NOMO-1 treated with dmso at 0.1 percent for 144 hours (cell line): ENCODE results near the gene GALNTL6.

Experiments
- DNase-seq: peaks from one replicate; lab custom pipeline; 2025; ENCODE audit not compliant: unreplicated experiment; lab: John Stamatoyannopoulos, UW

The GALNTL6 gene

DNA sequence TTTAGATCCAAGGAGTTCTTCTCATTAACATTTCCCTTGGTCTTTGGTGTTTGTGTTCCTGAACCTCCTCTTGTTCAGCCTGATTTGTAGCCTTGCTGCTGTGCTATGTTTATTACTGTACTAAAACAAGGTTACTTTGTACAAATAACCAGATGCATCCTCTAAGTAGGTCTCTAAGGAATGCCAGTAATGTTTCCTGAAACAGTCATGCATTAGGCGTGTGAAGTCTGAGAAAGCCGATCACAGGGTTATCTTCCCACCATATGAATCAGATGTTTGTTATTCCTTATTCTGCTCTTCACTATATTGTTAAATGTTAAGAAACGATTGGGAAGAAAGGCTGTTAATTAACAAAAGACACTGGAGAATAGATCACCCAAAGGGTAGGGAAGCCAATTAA is 66.9 kb downstream of the GALNTL6 start:
- no peak for DNase-seq

DNA sequence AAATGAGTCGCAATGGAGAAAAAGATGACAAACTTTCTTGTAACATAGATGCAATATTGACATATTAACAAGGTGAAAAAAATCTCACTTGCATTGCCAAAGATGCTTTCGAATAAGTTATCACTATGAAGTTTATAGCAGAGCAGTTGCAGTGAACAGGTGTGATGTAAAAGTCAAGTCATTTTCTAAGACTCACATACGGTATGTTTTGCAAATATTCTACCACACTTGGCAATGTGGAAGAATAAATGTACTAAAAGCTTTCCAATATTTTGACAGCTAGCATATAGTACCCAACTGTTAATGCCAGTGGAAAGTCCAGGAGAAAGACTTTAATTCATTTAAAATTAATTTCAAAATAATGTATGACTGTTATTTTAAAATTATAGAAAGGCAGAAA is 76.5 kb downstream of the GALNTL6 start:
- DNase-seq: no peak

DNA sequence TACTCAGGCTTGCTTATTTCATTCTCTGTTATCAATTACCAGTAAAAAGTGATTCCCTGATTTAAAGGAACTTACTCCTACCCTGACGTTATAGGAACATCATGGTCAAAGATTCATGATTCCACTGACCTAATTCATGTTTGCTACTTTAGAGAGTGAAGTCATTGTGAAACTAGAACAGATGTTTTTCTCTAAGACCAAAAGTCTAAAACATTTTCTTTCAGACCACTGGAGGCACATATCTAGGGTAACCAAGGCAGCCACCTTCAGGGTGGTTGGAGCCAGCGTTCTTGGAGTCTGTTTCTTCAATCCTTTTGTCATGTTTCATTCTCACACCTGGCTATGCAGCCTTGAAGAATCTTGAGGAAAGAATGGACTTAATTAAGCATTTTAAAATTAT is 77.8 kb downstream of the GALNTL6 start:
- no peak for DNase-seq

DNA sequence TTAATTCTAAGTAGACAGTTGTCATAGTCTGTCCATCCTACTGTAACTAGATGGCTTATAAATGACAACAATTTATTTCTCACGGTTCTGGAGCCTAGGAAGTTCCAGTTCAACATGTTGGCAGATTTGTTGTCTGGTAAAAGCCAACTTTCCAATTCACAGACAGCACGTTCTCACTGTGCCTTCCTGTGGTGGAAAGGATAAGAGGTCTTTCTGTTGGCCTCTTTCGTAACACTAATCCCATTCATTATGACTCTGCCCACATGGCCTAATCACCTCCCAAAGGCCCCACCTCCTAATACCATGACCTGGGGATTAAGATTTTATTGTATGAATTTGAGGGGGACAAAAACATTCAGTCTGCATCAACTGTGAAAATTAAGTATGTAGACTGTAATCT is 83.2 kb downstream of the GALNTL6 start:
- no peak for DNase-seq

DNA sequence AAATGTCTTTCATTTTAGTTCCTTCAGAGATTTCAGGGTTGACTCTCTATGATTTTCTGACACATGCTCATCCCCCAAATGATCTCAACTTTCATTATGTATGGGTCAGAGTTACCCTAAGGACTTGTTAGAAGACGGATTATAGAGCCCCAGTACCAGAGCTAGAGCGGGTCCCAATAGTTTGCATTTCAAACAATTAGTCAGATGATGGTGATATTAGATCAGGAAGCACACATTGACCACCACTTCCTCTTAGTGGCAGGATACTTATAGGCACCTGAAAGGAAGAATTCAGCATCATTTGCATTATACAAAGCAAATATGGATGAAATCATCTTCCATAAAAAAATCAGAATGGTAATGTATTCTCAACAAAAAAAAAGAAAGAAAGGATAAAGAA is 106.1 kb downstream of the GALNTL6 start:
- no peak for DNase-seq

DNA sequence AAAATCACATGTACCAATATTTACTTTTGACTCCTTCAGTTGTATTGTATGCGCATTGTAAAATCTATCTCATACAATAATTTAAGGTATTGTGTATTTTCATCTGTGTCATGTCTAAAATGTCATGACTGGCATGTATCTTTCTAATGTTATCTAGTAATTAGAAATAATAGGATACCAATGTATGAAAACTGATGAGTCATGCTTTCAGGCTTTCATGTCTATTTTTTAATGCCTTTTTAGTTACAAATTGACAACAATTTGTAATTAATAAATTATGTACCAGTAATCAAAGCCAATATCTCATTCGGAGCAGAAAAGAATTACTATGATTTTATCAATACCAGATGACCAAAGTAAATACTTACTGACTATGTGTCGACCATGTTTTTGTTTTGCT is 107.7 kb downstream of the GALNTL6 start:
- DNase-seq: no peak

DNA sequence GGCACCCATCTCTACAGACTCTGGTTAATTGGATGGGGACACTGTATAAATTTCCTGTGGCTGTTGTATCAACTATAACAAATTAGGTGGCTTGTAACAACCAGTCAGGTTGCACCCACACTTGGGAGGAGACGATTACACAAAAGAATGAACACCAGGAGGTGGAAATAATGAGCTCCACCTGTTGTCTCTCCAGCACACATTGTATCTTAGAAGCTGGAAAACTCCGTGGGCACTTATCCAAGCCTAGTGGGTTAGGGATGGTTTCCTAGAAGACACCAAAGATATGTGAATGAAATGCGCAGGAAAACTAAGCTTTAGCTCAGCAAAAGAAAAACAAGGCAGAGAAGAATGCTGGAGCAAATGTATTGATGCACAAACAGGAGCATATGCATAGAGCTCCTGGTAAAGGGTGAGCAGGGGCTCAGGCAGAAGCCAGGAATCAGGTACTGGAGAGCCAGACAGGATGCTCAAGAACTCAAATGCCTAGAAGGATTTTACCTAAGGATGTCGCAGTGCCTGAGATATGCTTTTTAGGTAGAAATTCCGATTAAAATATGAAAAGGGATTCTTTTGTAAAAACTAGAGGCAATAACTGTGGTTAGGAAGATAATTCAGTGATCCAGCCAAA is 111.7 kb downstream of the GALNTL6 start:
- DNase-seq: no peak

DNA sequence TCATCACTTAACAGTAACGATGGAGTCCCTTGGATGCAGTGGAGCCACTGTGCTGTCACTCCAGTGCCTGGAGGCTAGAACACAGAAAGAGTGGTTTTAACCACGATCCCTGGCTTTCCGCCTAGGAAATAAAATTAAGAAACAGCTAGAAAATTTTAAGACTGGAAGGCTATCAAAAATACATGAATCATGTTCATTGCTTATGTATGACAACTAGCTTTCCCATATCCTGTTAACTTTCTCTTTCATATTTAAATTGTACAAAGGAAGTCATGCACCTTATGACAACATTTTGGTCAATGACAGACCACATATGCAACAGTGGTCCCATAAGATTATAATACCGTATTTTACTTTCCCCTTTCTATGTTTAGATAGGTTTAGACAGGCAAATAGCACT is 115.1 kb downstream of the GALNTL6 start:
- DNase-seq: no peak

DNA sequence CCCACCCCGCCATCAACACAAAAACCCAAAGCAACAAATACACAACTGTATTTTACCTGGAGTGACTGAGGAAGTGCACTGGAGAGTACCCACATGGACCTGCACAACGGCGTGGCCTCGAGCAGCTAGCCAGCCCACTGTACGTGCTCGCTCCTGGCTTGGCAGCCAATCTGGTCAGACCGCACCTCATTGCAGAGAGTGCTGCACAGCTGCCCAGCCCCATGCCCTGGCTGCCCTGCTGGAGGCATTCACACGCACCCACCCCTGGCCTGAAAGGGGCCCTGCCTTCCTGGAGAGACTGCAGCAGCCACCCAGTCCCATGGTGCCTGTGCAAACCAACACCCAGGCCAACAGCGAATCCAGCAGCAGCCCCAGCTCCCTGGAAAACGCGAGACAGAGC is 116.3 kb downstream of the GALNTL6 start:
- DNase-seq: no peak

DNA sequence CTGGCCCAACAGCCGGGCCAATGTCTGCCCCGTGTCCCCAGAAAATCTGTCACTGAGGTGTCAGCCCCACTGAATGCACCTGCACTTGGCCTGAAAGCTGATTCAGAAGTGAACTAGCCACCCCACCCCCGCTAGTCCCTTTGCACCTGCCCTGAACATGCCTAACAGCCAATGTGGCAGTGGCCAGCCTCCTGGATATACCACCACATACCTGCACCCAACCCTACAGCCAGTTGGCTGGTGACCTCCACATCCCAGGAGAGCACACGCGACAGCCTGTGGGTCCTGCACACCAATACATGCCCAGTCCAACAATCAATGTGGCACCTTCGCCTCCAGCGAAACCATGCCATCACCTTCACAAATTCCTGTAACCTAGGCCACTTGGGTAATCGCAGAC is 116.7 kb downstream of the GALNTL6 start:
- DNase-seq: no peak

DNA sequence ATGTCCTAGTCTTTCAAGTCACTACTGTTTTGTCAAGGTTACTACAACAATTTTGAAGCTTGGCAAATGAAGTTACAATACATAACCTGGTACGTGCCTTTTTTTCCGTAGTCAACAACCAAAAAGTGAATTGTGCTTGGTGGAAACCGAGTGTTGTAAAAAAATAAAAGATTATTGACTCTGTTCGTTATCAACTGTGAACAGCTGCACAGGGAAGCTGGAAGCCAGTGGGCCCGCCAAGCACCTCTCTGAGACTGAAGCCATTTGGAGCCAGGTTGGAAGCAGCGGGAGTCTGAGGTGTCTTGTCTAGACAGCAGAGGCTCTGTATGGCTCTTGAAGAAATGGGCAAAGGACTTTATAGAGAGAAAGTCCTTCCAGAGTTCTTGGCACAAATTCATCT is 119.0 kb downstream of the GALNTL6 start:
- DNase-seq: no peak

DNA sequence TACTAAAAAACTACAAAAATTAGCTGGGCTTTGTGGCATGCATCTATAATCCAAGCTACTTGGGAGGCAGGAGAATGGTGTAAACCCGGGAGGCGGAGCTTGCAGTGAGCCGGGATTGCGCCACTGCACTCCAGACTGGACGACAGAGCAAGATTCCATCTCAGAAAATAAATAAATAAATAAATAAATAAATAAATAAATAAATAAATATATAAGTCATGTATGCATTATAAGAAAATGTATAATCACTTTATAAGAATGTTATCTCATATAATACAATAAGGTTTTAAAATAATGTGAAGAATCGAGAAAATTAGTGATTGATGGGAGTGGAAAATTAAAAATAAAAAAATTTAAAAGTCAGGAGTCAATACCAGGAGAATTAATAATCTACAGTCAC is 127.5 kb downstream of the GALNTL6 start:
- DNase-seq: no peak

DNA sequence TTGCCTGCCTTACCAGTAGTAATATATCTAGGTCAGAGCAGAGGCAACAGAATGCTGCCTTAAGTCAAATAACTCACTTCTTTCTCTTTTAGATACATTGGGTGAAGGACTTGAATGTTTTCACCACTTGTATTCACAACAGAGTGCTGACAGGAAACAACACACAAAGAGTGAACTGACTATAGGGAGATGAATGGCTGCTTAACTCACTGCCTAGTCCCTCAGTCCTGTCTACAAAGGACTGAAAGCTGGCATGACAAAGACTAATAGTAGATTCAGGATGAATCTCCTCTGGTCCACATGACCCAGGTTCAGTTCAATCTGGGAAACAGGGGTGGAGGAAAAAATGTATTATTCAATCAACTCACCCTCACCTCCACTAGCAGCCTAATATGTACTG is 134.2 kb downstream of the GALNTL6 start:
- no peak for DNase-seq

DNA sequence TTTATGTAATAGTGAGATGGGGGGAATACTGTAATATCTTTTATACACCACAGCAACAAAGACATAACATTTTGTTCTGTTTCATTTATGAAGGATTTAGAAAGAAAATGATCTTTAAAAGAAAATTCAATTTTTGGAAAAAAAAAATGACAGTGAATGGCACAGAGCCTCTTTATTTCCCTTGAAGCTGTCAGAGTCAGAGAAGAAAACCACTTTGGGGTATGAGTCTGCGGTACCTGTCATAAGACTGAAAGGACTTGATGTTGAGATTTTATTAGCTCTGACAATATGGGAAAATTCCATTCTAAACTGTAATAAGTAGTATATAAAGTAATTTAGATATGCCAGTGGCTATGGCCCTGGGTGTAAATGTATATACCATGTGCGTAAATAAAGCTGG is 134.8 kb downstream of the GALNTL6 start:
- no peak for DNase-seq

DNA sequence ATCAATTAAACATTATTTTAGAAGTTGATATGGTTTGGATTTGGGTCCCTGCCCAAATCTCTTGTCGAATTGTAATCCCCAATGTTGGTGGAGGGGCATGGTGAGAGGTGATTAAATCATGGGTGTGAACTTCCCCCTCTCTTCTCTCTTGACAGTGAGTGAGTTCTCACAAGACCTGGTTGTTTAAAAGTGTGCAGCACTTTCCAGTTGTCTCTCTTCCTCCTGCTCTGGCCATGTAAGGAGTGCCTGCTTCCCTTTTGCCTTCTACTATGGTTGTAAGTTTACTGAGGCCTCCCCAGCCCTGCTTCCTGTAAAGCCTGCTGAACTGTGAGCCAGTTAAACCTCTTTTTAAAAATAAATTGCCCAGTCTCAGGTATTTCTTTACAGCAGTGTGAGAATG is 141.4 kb downstream of the GALNTL6 start:
- no peak for DNase-seq

DNA sequence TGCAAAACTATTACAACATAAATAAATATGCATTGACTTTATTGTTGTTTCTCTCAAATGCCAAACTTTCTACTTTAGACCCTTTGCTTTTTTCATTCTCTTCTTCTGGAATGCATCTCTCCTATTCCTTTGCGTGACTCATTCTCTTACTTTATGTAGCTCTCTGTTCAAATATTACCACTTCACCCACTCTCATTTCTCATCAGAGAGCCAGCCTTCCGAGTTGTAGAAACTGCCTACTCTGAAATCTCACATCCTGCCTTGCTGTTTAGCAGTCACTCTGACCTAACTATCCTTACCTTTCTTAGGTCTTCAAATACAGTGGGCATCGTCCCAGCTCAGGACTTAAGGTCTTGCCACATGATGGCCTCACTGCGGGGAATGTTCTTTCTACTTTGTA is 143.5 kb downstream of the GALNTL6 start:
- no peak for DNase-seq

DNA sequence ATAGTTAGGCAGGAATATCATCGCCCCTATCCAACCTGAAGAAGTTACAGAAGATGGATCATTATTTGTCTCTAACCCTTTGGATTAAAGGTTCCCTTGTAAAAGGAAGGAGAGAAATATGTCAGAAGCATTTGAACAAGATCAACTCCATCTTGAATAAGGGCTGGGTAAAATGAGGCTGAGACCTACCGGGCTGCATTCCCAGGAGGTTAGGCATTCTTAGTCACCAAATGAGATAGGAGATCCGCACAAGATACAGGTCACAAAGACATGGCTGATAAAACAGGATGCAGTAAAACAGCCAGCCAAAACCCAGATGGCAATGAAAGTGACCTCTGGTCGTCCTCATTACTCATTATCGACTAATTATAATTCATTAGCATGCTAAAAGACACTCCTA is 148.9 kb downstream of the GALNTL6 start:
- DNase-seq: no peak

DNA sequence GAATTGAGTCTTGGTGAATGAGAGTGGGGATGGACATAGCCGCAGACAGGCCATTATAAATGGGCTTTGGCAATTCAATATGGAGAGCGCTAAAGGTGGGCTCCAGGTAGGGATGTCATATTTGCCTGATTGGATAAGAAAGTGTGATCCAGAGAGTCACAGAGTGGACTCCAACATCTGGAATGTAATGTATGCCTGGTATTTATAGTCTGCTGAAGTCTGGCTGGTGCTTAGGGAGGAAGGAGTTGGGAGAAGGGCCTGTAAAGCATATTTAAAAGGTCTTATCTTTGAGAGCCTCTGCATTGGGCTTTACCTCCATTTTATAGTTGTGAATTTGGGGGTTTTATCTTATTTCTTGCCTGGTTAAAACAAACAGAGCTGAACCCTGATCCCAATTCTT is 153.2 kb downstream of the GALNTL6 start:
- no peak for DNase-seq

DNA sequence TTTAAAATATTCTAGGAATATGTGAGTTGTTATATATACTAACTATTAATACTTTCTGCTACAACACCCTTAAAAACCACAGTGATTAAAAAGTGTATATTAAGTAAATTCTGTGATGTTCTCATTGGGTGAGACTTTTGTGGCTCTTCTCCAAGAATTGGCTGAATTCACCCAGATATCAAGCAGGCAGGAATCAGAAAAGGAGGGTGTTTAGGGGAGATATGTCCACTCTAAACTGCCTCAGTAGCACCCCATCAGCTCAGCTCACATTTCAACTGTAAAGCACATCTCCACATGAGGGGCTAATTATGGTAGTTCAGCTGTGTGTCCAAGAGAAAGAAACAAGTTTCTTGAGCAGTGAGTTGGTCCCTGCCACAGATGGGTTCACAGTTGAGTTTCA is 165.0 kb downstream of the GALNTL6 start:
- no peak for DNase-seq

DNA sequence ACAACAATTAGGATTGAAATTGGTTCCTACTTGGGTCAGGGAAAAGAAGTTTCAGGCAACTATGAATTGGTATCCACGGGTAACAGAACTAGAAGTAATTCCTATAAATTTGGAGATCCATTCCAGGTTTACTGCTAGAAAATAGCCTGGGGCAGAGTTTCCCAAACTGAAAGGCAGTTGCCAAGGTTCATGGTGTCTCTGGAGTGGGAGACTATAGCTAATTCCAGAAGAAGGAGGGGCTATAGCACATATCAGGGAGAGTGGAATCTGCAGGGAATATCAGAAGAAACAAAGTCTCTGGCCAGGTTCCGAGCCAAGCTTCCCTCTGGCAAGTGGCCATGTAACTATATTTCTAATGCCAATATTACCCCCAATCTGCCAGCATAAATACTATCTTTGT is 166.3 kb downstream of the GALNTL6 start:
- no peak for DNase-seq

DNA sequence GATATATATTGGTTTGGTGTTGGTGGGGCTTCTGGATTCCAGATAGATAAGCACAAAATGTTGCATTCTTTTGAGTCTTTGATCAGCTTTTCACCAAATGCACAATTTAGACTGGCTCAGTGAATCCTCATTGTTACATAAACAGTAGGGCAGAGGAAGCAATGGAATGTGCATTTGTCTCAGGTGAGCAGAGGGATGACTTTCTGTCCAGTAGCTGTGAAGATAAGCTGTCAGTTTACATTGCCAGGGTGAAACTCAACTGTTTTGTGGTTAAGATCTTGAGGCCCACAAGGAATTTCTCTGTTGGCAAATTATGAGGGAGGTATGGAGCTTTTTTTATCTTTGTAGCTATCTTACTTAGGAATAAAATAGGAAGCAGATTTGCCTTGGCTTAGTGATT is 168.0 kb downstream of the GALNTL6 start:
- no peak for DNase-seq

DNA sequence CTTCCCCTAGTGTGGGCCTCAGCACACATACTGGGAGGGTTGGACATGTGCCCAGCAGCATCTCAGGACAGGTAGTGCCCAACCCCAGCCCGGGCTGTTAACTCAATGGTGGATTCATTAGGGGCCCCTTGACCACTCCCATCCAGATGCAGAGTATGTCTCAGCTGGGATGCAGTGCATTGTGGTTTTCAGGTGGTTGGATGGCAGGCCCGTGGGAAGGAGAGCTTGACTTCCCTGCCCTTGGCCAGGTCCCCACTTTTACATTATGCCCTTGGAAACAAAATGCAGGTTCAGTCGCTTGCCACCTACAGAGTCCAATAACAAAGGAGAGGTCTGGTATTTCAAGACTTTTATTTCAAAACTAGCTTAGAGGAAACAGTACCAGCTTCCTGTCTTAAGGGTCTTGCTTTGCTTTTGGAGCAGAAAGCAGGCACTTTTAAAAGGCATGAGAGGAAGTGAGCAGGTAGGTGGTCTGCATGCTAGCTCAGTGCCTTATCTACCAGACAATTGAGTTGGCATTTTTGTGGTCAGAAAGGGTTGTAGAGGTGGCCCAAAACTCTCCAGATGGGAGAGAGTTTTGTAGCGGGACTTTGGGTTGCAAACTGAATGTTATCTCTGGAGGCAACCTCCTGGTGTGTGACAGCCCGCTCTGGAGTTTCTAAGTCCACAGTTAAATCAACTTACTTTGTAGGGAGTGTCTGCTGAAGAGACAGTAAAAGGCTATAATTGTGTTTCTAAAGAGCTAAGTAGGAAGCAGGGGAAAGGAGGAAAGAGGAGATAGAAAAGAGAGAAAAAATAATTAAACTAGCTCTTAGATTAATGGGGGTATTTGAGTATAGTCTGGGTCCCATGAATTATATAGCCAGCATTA is 171.0 kb downstream of the GALNTL6 start:
- no peak for DNase-seq

DNA sequence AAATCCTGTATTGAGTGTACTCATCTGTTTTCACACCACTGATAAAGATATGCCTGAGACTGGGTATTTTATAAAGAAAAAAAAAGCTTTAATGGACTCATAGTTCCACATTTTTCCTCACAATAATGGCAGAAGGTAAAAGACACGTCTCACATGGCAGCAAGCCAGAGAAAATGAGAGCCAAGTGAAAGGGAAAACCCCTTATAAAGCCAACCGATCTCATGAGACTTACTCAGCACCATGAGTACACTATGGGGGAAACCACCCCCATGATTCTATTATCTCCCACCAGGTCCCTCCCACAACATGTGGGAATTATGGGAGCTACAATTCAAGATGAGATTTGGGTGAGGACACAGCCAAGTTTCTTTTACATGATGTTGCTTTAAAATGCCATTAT is 171.9 kb downstream of the GALNTL6 start:
- no peak for DNase-seq
